HepG2 (cell line): ENCODE measurements around the gene ZIC4. TPM values are rescaled to one million over a fixed set of nuclear protein-coding genes. Genes with fewer than 3 reads are reported as not detected.

Source experiments
- ATAC-seq: fragments of 200-7000 bp; cut with Tn5 transposase; 3 replicates; pipeline ENCODE4 v1.9.1; 2020; ENCODE audit warnings: mild to moderate bottlenecking, moderate library complexity
- BruUV-seq: library from RNA; stranded (reverse); fragments of 400-500 nt; replicated peaks from 2 replicates; lab custom pipeline; 2021; lab: Mats Ljungman, UMichigan
- CTCF ChIA-PET: fragments of 300-600 bp; formaldehyde crosslinking; extraction: SDS; loops from one replicate; lab custom pipeline; 2021; ENCODE audit warnings: low total read pairs, inconsistent platforms, low intra/inter-chr PET ratio; lab: Yijun Ruan, JAX
- POLR2A ChIA-PET: fragments of 350-600 bp; sonication (Branson Sonifier 250); formaldehyde crosslinking; loops from one replicate; lab custom pipeline; 2020; ENCODE audit warnings: antibody characterized with exemption, inconsistent platforms; lab: Yijun Ruan, JAX
- DNase-seq: peaks from one replicate; pipeline ENCODE4 v3.0.0-alpha.2; 2015; ENCODE audit warnings: low spot score
- FAIRE-seq: peaks from 3 replicates; lab custom pipeline; 2011; peaks lifted over from hg19 to GRCh38; lab: Jason Lieb, UNC
- H2AFZ ChIP-seq: one replicate; pipeline ENCODE4 v1.6.1; 2011; ENCODE audit warnings: low read length, inconsistent platforms
- H3K27ac ChIP-seq: fragments of 300-600 bp; 3 replicates; pipeline ENCODE4 v1.8.0; 2011; ENCODE audit warnings: mixed run types, mild to moderate bottlenecking, mixed read lengths, low read length, inconsistent platforms; ENCODE audit not compliant: insufficient read depth; ENCODE audit errors: extremely low read length
- H3K27me3 ChIP-seq, 2 experiments: fragments of 200-600 bp in 1 of 2; 2 replicates in 1 of 2; 3 replicates in 1 of 2; pipeline versions ENCODE4 v1.6.0 to v1.8.0; 2011; ENCODE audit warnings: low read length in 2 of 2, mild to moderate bottlenecking in 2 of 2, moderate library complexity in 2 of 2, inconsistent platforms in 1 of 2; ENCODE audit not compliant: insufficient read depth in 2 of 2, control insufficient read depth in 1 of 2
- H3K36me3 ChIP-seq, 2 experiments: fragments of 200-600 bp in 1 of 2; replicated peaks in 1 of 2; 2 replicates in 1 of 2; 3 replicates in 1 of 2; pipeline versions ENCODE4 v1.5.1 to v1.8.0; 2011; ENCODE audit warnings: low read length in 2 of 2, inconsistent platforms in 1 of 2; ENCODE audit not compliant: insufficient read depth in 2 of 2, control insufficient read depth in 1 of 2
- H3K4me1 ChIP-seq: 2 replicates; pipeline ENCODE4 v1.5.1; 2012; ENCODE audit warnings: low read length, inconsistent platforms; ENCODE audit not compliant: insufficient read depth
- H3K4me2 ChIP-seq: 2 replicates; pipeline ENCODE4 v1.6.0; 2011; ENCODE audit warnings: low read depth, low read length, inconsistent platforms
- H3K4me3 ChIP-seq, 3 experiments: fragments of 200-600 bp in 1 of 3; sonication (generic), shearing (Covaris generic) in 1 of 3; replicated peaks in 1 of 3; 2 replicates each; pipeline ENCODE4 v1.5.1; 2011 to 2016; ENCODE audit warnings: low read length in 3 of 3, inconsistent platforms in 2 of 3, low read depth in 2 of 3, mild to moderate bottlenecking in 2 of 3, control low read depth in 1 of 3, mixed read lengths in 1 of 3; ENCODE audit not compliant: insufficient read depth in 1 of 3
- H3K79me2 ChIP-seq: one replicate; pipeline ENCODE4 v1.6.1; 2011; ENCODE audit warnings: low read length, inconsistent platforms; ENCODE audit not compliant: insufficient read depth
- H3K9ac ChIP-seq: 2 replicates; pipeline ENCODE4 v1.6.0; 2011; ENCODE audit warnings: mild to moderate bottlenecking, low read depth, low read length, inconsistent platforms; ENCODE audit not compliant: insufficient read depth
- H3K9me3 ChIP-seq: 2 replicates; pipeline ENCODE4 v1.5.1; 2012; ENCODE audit warnings: mild to moderate bottlenecking, low read length
- H4K20me1 ChIP-seq: 2 replicates; pipeline ENCODE4 v1.6.0; 2011; ENCODE audit warnings: inconsistent platforms, mild to moderate bottlenecking, low read length, moderate library complexity; ENCODE audit not compliant: insufficient read depth
- AGO1 ChIP-seq: fragments of 200-400 bp; formaldehyde crosslinking; IDR thresholded peaks from 2 replicates; pipeline ENCODE4 v1.6.1; 2017; ENCODE audit warnings: mild to moderate bottlenecking, low read depth, low read length, moderate library complexity; ENCODE audit not compliant: poor library complexity, severe bottlenecking
- MAFK ChIP-seq, 2 experiments: IDR thresholded peaks in 1 of 2; conservative IDR thresholded peaks in 1 of 2; 2 replicates each; pipeline ENCODE4 v1.6.1; 2011; ENCODE audit warnings: improper control_type of control experiment in 2 of 2, low read length in 2 of 2
- NFYC ChIP-seq: IDR thresholded peaks from 2 replicates; pipeline ENCODE4 v1.6.1; 2016; ENCODE audit warnings: missing genetic modification reagents, missing compliant biosample characterization
- WGBS: methylation state at CpG from one replicate; pipeline ENCODE4 v1.1.6; 2017; ENCODE audit warnings: low lambda C conversion rate; 5-methylcytosine and 5-hydroxymethylcytosine counted together
- in situ Hi-C: cut with HindIII; loops from 2 replicates; pipeline ENCODE4 v1.10.0; 2017; ENCODE audit warnings: low pct_unique_long_range_greater_than_20kb; ENCODE audit not compliant: extremely low pct_ligation_motif_present
- intact Hi-C: fragments of 100-400 bp; cut with micrococcal nuclease; formaldehyde crosslinking; loops from one replicate; pipeline ENCODE4 v1.10.0; 2022; ENCODE audit not compliant: unreplicated experiment
- polyA plus RNA-seq, 8 experiments: library from polyadenylated mRNA; depleted of rRNA in 3 of 8; stranded (reverse) in 7 of 8; unstranded in 1 of 8; fragments of >200 nt; fragmentation: Illumina TruSeq in 4 of 8; extraction: Trizol in 4 of 8; gene quantifications; 2 replicates each; pipeline versions ENCODE4 v1.2.1 to v1.2.3, GENCODE V29; 2011 to 2016; ENCODE audit warnings: low read depth in 4 of 8, missing spikeins in 1 of 8, mixed read lengths in 1 of 8; ENCODE audit not compliant: insufficient read depth in 1 of 8
- total RNA-seq, 5 experiments: library from RNA; depleted of rRNA; stranded (reverse); fragments of >200 nt; fragmentation: Illumina TruSeq; extraction: Trizol; gene quantifications; 2 replicates each; pipeline ENCODE4 v1.2.3, GENCODE V29; 2016; ENCODE audit warnings: low read depth in 1 of 5
- TF ChIP-seq, protein P1 (sequence below): sonication (generic); formaldehyde crosslinking; IDR thresholded peaks from 2 replicates; pipeline ENCODE4 v1.8.1; 2022; ENCODE audit warnings: low read depth, mild to moderate bottlenecking, missing genetic modification reagents

ZIC4 gene
- total and polyA plus RNA-seq, 2 of the 13 experiments (the other 11 are each of a cell fraction or from before 2014, with no cell fraction given), result not detected

DNA sequence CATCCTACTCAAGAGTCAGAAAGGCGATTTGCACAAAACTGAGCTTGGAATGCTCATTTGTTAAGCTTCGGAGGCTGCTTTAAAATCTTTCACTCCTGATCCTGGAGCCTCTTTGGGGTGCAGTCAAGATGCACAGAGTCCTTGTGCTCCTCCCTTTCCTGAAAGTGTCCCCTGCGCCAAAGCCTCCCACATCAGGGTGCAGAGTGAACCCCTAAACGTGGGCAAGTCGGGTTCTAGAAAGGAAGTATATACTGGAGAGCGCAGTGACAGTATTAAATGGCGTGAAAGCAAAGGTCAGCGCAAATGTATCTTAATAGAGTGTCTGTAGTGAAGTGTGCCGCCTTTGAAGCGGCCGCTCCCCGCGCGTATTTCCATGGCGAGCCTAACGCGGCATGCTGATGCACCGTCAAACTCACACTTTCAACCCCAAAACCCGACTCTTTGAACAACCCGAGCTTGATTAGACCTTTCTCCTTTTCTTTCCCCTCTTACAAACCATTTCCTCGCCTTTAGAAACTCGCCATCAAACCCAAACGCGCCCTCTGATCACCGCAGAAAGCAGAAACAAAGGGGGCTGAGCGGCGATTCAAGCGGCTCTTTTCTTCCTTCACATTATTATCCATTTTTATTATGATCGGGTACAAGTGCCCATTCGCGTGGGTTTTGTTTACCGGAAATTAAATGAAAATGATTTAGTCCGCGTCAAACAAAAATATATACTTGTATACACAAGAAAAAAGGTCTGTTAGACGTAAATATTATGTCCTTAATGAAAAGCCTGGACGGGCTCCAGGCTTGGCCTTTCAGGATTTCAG is 18.3 kb downstream of the ZIC4 start:
- DNase-seq, result no peak
- no TSS peak for BruUV-seq
- H4K20me1 ChIP-seq, result no peaks in the 10 kb centered on the region
- ChIA-PET POLR2A (no interaction called here), CTCF (no interaction called here)
- in situ Hi-C loops (no loop called here), intact Hi-C loops (no loop called here)
- H3K27ac ChIP-seq, result no peak overlapping the region
- H3K9ac ChIP-seq, result no peak overlapping the region
- H3K4me3 ChIP-seq, result no peak overlapping the region
- H3K9me3 ChIP-seq, result no peaks in the 10 kb centered on the region
- no peak overlapping the region for H2AFZ ChIP-seq
- peaks cover 0 to 40% of the 10 kb centered on the region in 2 experiments for H3K27me3 ChIP-seq
- no peak overlapping the region for H3K4me2 ChIP-seq
- ATAC-seq, result no peak
- WGBS, result 38% methylated on average over 25 of the region's 36 CpGs
- no peaks in the 10 kb centered on the region for H3K36me3 ChIP-seq
- H3K4me1 ChIP-seq, result no peaks in the 10 kb centered on the region
- H3K79me2 ChIP-seq, result no peaks in the 10 kb centered on the region
- TF ChIP-seq AGO1 (no peak), NFYC (CRISPR knock-in tag) (no peak)
- no peak for FAIRE-seq

DNA sequence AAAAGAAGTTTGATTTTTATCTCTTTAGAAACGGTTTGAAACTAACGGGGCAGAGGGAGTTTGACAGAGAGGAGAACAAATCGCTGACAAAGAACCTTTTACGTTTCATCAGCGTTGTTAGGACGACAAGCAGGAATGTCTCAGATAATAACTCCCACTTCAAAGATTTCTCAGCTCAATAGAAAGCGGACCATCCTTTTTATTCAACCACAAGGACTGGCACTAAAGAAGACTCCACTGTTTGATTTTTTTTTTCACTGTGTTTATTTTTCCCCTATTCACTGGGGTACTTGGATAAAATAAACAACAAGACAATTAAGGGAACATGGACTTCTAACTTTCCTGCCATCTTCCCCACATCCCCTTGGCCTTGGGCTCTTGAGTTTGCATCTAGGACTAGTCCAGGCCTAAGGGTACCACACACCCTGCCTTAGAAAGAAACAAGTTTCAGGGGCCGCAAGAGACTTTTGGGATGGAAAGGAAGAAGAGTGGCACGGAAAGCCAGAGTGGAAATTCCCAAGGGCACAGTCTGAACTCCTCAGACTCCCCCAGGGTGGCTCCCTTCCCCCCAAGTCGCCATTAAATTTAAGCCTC is 19.0 kb downstream of the ZIC4 start:
- Histone ChIP-seq H3K4me1 (no peaks in the 10 kb centered on the region), H3K27ac (no peak overlapping the region), H4K20me1 (no peaks in the 10 kb centered on the region), H3K79me2 (no peaks in the 10 kb centered on the region), H2AFZ (no peak overlapping the region), H3K4me2 (no peak overlapping the region), H3K27me3 (peaks cover 0 to 40% of the 10 kb centered on the region in 2 experiments), H3K36me3 (no peaks in the 10 kb centered on the region), H3K9me3 (no peaks in the 10 kb centered on the region), H3K9ac (no peak overlapping the region), H3K4me3 (no peak overlapping the region)
- TF ChIP-seq, protein P1, sequence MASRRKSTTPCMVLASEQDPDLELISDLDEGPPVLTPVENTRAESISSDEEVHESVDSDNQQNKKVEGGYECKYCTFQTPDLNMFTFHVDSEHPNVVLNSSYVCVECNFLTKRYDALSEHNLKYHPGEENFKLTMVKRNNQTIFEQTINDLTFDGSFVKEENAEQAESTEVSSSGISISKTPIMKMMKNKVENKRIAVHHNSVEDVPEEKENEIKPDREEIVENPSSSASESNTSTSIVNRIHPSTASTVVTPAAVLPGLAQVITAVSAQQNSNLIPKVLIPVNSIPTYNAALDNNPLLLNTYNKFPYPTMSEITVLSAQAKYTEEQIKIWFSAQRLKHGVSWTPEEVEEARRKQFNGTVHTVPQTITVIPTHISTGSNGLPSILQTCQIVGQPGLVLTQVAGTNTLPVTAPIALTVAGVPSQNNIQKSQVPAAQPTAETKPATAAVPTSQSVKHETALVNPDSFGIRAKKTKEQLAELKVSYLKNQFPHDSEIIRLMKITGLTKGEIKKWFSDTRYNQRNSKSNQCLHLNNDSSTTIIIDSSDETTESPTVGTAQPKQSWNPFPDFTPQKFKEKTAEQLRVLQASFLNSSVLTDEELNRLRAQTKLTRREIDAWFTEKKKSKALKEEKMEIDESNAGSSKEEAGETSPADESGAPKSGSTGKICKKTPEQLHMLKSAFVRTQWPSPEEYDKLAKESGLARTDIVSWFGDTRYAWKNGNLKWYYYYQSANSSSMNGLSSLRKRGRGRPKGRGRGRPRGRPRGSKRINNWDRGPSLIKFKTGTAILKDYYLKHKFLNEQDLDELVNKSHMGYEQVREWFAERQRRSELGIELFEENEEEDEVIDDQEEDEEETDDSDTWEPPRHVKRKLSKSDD (CRISPR knock-in tag), result no peak
- TF ChIP-seq MAFK (conservative IDR thresholded peaks at IDR 0.05 in 1 of 2, IDR thresholded peaks at IDR 0.05 in 1 of 2; ENCODE audit: low read length in 2 of 2), result 0 out of 4 replicates have a peak, but pooled peaks of 1 of the 2 experiments have one; percentile 6
- intact Hi-C loops (no loop called here), in situ Hi-C loops (no loop called here)
- POLR2A ChIA-PET, result no interaction called here
- no TSS peak for BruUV-seq
- DNase-seq, result no peak
- ATAC-seq, result no peak
- WGBS, result 14% methylated on average over 10 of the region's 10 CpGs
- FAIRE-seq, result no peak
- CTCF ChIA-PET, result no interaction called here
